Osteocyte (in vitro differentiated cells): ENCODE results near the gene TMEM80. TPM values are rescaled to one million over a fixed set of nuclear protein-coding genes. Genes with fewer than 3 reads are reported as not detected.

Source experiments
- DNase-seq: peaks from one replicate; pipeline ENCODE4 v3.0.0; 2021; ENCODE audit warnings: mixed read lengths; ENCODE audit not compliant: unreplicated experiment; ENCODE audit errors: extremely low spot score
- H3K27ac Mint-ChIP-seq: one replicate; pipeline ENCODE4 v1.8.0; 2021; ENCODE audit warnings: mild to moderate bottlenecking, mixed read lengths; ENCODE audit not compliant: unreplicated experiment
- H3K27me3 Mint-ChIP-seq: one replicate; pipeline ENCODE4 v1.8.0; 2021; ENCODE audit warnings: mixed read lengths; ENCODE audit not compliant: unreplicated experiment
- H3K36me3 Mint-ChIP-seq: one replicate; pipeline ENCODE4 v1.8.0; 2021; ENCODE audit warnings: mixed read lengths; ENCODE audit not compliant: unreplicated experiment
- H3K4me1 Mint-ChIP-seq: one replicate; pipeline ENCODE4 v1.8.0; 2021; ENCODE audit warnings: mixed read lengths; ENCODE audit not compliant: unreplicated experiment
- H3K4me3 Mint-ChIP-seq: one replicate; pipeline ENCODE4 v1.8.0; 2021; ENCODE audit warnings: mild to moderate bottlenecking, moderate library complexity, mixed read lengths; ENCODE audit not compliant: unreplicated experiment
- H3K9me3 Mint-ChIP-seq: one replicate; pipeline ENCODE4 v1.8.0; 2021; ENCODE audit warnings: mixed read lengths; ENCODE audit not compliant: unreplicated experiment
- CTCF ChIP-seq: fragments of 200-600 bp; sonication (generic); IDR thresholded peaks from 2 replicates; pipeline ENCODE4 v1.5.0; 2021; ENCODE audit warnings: antibody characterized with exemption, mild to moderate bottlenecking, moderate library complexity
- total RNA-seq: library from RNA; stranded (reverse); gene quantifications from 2 replicates; pipeline ENCODE4 v1.2.1, GENCODE V29; 2021

Gene TMEM80
- total RNA-seq, 1 donor from 2014 or later = 43.9 TPM

GRCh38 chr11:720017-720641, 24.5 kb downstream of the TMEM80 start:
- H3K9me3 Mint-ChIP-seq = no peaks in the 10 kb centered on the region
- no peak for TF ChIP-seq CTCF
- no peak for DNase-seq
- no peaks in the 10 kb centered on the region for H3K27me3 Mint-ChIP-seq
- peaks cover 3% of the 10 kb centered on the region for H3K36me3 Mint-ChIP-seq
- peaks cover 24% of the 10 kb centered on the region for H3K4me1 Mint-ChIP-seq
- no peak overlapping the region for H3K4me3 Mint-ChIP-seq
- no peak overlapping the region for H3K27ac Mint-ChIP-seq

- H3K27ac Mint-ChIP-seq = no peak overlapping the region
- H3K4me1 Mint-ChIP-seq = peaks cover 26% of the 10 kb centered on the region
- DNase-seq = no peak
- H3K4me3 Mint-ChIP-seq = no peak overlapping the region
- TF ChIP-seq CTCF = no peak
- H3K27me3 Mint-ChIP-seq = no peaks in the 10 kb centered on the region
- no peaks in the 10 kb centered on the region for H3K36me3 Mint-ChIP-seq
- no peaks in the 10 kb centered on the region for H3K9me3 Mint-ChIP-seq
Observed at GRCh38 chr11:720642-721246, 25.1 kb downstream of the TMEM80 start.

GRCh38 chr11:721247-721740, 25.7 kb downstream of the TMEM80 start:
- Mint-ChIP-seq H3K36me3 (no peaks in the 10 kb centered on the region), H3K27me3 (no peaks in the 10 kb centered on the region), H3K27ac (no peak overlapping the region), H3K9me3 (no peaks in the 10 kb centered on the region), H3K4me3 (no peak overlapping the region), H3K4me1 (peaks cover 24% of the 10 kb centered on the region)
- no peak for TF ChIP-seq CTCF
- no peak for DNase-seq

- Mint-ChIP-seq H3K4me3 (no peak overlapping the region), H3K27me3 (no peaks in the 10 kb centered on the region), H3K4me1 (peaks cover 25% of the 10 kb centered on the region), H3K27ac (no peak overlapping the region), H3K36me3 (no peaks in the 10 kb centered on the region), H3K9me3 (no peaks in the 10 kb centered on the region)
- TF ChIP-seq CTCF = no peak
- DNase-seq = no peak
Observed at GRCh38 chr11:721741-722345, 26.2 kb downstream of the TMEM80 start.

GRCh38 chr11:722346-722811, 26.8 kb downstream of the TMEM80 start:
- Mint-ChIP-seq H3K27me3 (no peaks in the 10 kb centered on the region), H3K4me1 (peaks cover 28% of the 10 kb centered on the region), H3K4me3 (no peak overlapping the region), H3K27ac (no peak overlapping the region), H3K36me3 (no peaks in the 10 kb centered on the region), H3K9me3 (no peaks in the 10 kb centered on the region)
- TF ChIP-seq CTCF = no peak
- DNase-seq = no peak
